Right lobe of liver (tissue), 6 donors: Measurements from ENCODE around the gene RAB36. TPM values are rescaled to one million over a fixed set of nuclear protein-coding genes. Genes with fewer than 3 reads are reported as not detected.

Source experiments
- ATAC-seq, 4 donors: fragments of 200-7000 bp; cut with Tn5 transposase; one replicate each; pipeline ENCODE4 v1.9.1; 2020; ENCODE audit warnings: mild to moderate bottlenecking in 4 of 4, moderate library complexity in 4 of 4
- DNase-seq, 3 donors: peaks; one replicate each; pipeline ENCODE4 v3.0.0-alpha.2; 2020
- H3K27ac ChIP-seq, 3 donors: fragments of 200-600 bp; one replicate each; pipeline ENCODE4 v1.8.0; 2022
- H3K27me3 ChIP-seq, 2 donors: fragments of 200-600 bp; one replicate each; pipeline ENCODE4 v1.8.0; 2022
- H3K36me3 ChIP-seq, 4 donors: fragments of 200-600 bp; sonication (generic) in 1 of 4; one replicate each; pipeline versions ENCODE4 v1.5.1 to v1.8.0; 2017 to 2022; ENCODE audit warnings: control low read depth in 1 of 4
- H3K4me1 ChIP-seq, 4 donors: fragments of 200-600 bp; sonication (generic) in 1 of 4; one replicate each; pipeline versions ENCODE4 v1.5.1 to v1.8.0; 2017 to 2022; ENCODE audit warnings: control low read depth in 1 of 4
- H3K4me3 ChIP-seq, 3 donors: fragments of 200-600 bp; one replicate each; pipeline ENCODE4 v1.8.0; 2022
- H3K9me3 ChIP-seq, 4 donors: fragments of 200-600 bp; sonication (generic) in 1 of 4; one replicate each; pipeline versions ENCODE4 v1.5.1 to v1.8.0; 2017 to 2022; ENCODE audit warnings: control low read depth in 1 of 4
- POLR2A ChIP-seq: fragments of 450-650 bp; IDR thresholded peaks from one replicate; pipeline ENCODE4 v1.6.1; 2017; ENCODE audit warnings: antibody characterized with exemption, mild to moderate bottlenecking
- WGBS: methylation state at CpG from one replicate; pipeline ENCODE4 v1.1.6; 2018; ENCODE audit warnings: low coverage, low lambda C conversion rate; ENCODE audit not compliant: insufficient coverage; ENCODE audit errors: missing lambda C conversion rate; 5-methylcytosine and 5-hydroxymethylcytosine counted together
- intact Hi-C, 2 donors: fragments of 100-400 bp; cut with DNase I; formaldehyde crosslinking; loops; one replicate each; pipeline versions ENCODE4 v1.11.2 to v1.14.1; 2022
- total RNA-seq, 6 experiments: library from RNA; depleted of rRNA in 2 of 6; stranded (reverse); fragments of >200 nt in 2 of 6; fragmentation: NEBNext Ultra II Directional in 3 of 6; extraction: Animal tissue kit (Norgen Biotek cat#: 25700) in 3 of 6; gene quantifications; one replicate each; pipeline versions ENCODE4 v1.1.0 to v1.2.4, GENCODE V29; 2016 to 2023
- TF ChIP-seq, protein P1 (sequence below), 4 donors: fragments of 200-600 bp in 3 of 4; fragments of 450-650 bp in 1 of 4; IDR thresholded peaks; one replicate each; pipeline versions ENCODE4 v1.5.1 to v1.8.0; 2016 to 2022; ENCODE audit warnings: antibody characterized with exemption in 4 of 4, mild to moderate bottlenecking in 2 of 4
- donor health status: DM: no; HTN: yes; CAD: no.
- donor health status: DM: no; HTN: no; CAD: no.
- donor health status: DM: no; HTN: no; CAD: no.
- donor health status: DM: no; HTN: yes; CAD: no.
- donor health status: DM: no; HTN: yes; CAD: no.

Gene RAB36
- total RNA-seq, 6 experiments from 2014 or later: 0.07 to 0.65 (median 0.19) TPM

DNA sequence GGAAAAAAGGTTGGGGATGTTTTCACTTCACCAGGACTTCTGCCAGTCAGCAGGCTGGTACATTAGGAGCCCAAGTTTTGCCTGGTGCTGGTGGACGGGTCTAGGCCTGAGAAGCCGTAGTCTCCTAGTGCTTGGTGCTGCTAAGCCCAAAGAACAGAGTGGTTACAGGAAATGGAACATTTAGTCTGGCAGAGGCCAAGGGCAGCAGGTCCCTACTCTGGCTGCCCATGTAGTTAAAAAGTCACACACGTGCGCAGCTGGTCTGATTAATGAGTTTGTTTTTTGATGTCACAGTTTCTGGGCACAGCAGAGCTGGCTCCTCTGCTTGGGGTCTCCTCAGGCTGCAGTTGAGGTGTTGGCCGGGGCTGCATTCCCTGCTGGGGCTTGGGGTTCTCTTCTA is 55.6 kb downstream of the RAB36 start:
- no peak for ATAC-seq
- Histone ChIP-seq H3K27ac (no peak overlapping the region), H3K9me3 (no peaks in the 10 kb centered on the region), H3K27me3 (no peaks in the 10 kb centered on the region), H3K36me3 (no peaks in the 10 kb centered on the region), H3K4me3 (no peak overlapping the region), H3K4me1 (peaks cover 0 to 25% (median 14%) of the 10 kb centered on the region in 4 donors)
- intact Hi-C loops: no loop called here
- TF ChIP-seq, protein P1, sequence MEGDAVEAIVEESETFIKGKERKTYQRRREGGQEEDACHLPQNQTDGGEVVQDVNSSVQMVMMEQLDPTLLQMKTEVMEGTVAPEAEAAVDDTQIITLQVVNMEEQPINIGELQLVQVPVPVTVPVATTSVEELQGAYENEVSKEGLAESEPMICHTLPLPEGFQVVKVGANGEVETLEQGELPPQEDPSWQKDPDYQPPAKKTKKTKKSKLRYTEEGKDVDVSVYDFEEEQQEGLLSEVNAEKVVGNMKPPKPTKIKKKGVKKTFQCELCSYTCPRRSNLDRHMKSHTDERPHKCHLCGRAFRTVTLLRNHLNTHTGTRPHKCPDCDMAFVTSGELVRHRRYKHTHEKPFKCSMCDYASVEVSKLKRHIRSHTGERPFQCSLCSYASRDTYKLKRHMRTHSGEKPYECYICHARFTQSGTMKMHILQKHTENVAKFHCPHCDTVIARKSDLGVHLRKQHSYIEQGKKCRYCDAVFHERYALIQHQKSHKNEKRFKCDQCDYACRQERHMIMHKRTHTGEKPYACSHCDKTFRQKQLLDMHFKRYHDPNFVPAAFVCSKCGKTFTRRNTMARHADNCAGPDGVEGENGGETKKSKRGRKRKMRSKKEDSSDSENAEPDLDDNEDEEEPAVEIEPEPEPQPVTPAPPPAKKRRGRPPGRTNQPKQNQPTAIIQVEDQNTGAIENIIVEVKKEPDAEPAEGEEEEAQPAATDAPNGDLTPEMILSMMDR (IDR thresholded peaks at IDR 0.05): no peak
- no peak for TF ChIP-seq POLR2A
- 80% methylated on average over 2 of the region's 5 CpGs for WGBS
- no peak for DNase-seq

GRCh38 chr22:23202812-23203451 is 57.7 kb downstream of the RAB36 start:
- Histone ChIP-seq H3K27ac (no peak overlapping the region), H3K27me3 (no peaks in the 10 kb centered on the region), H3K9me3 (no peaks in the 10 kb centered on the region), H3K4me3 (no peak overlapping the region), H3K36me3 (no peaks in the 10 kb centered on the region), H3K4me1 (peaks cover 0 to 27% (median 16%) of the 10 kb centered on the region in 4 donors)
- intact Hi-C loops: no loop called here
- DNase-seq: no peak
- TF ChIP-seq POLR2A: no peak
- TF ChIP-seq, protein P1 (IDR thresholded peaks at IDR 0.05): no peak
- ATAC-seq: no peak
- WGBS: 89% methylated on average over 2 of the region's 4 CpGs

DNA sequence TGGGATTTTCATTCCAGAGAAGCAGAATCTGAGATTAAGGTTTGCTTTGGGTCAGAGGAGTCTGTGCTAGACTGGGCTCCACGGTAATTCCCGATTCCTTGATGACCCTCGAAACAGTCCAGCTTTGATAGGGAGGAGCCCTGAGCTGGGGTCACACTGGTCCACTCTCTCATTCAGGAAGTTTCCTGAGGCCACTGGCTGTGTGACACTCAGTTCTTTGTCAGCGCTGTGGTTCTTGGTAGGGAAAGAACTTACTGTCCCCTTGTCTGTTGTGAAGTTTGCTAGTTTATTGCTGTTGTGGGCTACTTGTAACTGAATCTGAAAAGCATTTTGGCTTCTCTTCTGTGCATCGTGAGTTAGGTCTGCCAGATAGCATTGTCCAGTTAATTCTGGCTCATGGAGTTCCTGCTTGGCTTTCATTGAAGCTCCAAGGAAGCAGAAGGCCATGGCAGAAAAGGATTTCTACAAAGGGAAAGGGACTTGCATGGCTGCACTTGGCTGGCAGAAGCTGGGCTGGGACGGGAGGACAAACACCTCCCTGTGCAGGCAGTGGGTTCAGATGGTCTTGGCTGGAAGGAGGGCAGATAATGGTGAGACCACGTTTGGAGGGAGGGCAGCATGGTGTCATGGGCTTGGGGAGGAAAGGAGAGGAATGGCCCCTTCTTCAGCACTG is 58.3 kb downstream of the RAB36 start:
- Histone ChIP-seq H3K36me3 (no peaks in the 10 kb centered on the region), H3K9me3 (no peaks in the 10 kb centered on the region), H3K4me1 (peaks cover 0 to 27% (median 16%) of the 10 kb centered on the region in 4 donors), H3K27me3 (no peaks in the 10 kb centered on the region), H3K27ac (peak overlapping the region in 1 of 3 donors; percentile 52), H3K4me3 (no peak overlapping the region)
- 79% methylated on average over 2 of the region's 7 CpGs for WGBS
- DNase-seq: no peak
- no peak for ATAC-seq
- intact Hi-C loops: no loop called here
- TF ChIP-seq POLR2A: no peak
- TF ChIP-seq, protein P1 (IDR thresholded peaks at IDR 0.05): no peak

GRCh38 chr22:23204125-23204488 is 58.8 kb downstream of the RAB36 start:
- WGBS: 83% methylated on average over 5 of the region's 11 CpGs
- no peaks in the 10 kb centered on the region for H3K36me3 ChIP-seq
- H3K4me1 ChIP-seq: peaks cover 0 to 27% (median 16%) of the 10 kb centered on the region in 4 donors
- intact Hi-C loops: no loop called here
- DNase-seq (no peak), ATAC-seq (no peak)
- no peaks in the 10 kb centered on the region for H3K9me3 ChIP-seq
- no peaks in the 10 kb centered on the region for H3K27me3 ChIP-seq
- TF ChIP-seq, protein P1 (IDR thresholded peaks at IDR 0.05): no peak
- TF ChIP-seq POLR2A: no peak
- H3K27ac ChIP-seq: peak overlapping the region in 1 of 3 donors; percentile 52
- no peak overlapping the region for H3K4me3 ChIP-seq
